Astrocyte (in vitro differentiated cells and primary cell): ENCODE results near the gene BMPR1A. TPM values are rescaled to one million over a fixed set of nuclear protein-coding genes. Genes with fewer than 3 reads are reported as not detected.

ENCODE experiments used
- DNase-seq: peaks from one replicate; pipeline ENCODE4 v3.0.0-alpha.2; 2010; ENCODE audit warnings: low read depth
- FAIRE-seq: peaks from 2 replicates; lab custom pipeline; 2011; peaks lifted over from hg19 to GRCh38; lab: Jason Lieb, UNC
- H2AFZ ChIP-seq: 2 replicates; pipeline ENCODE4 v1.6.0; 2012; ENCODE audit warnings: low read depth, low read length, inconsistent platforms
- H3K27ac ChIP-seq: 2 replicates; pipeline ENCODE4 v1.5.1; 2011; ENCODE audit warnings: low read depth, low read length, inconsistent platforms
- H3K27me3 ChIP-seq: 2 replicates; pipeline ENCODE4 v1.6.0; 2011; ENCODE audit warnings: low read length, inconsistent platforms; ENCODE audit not compliant: insufficient read depth
- H3K36me3 ChIP-seq: 2 replicates; pipeline ENCODE4 v1.5.1; 2011; ENCODE audit warnings: low read length, inconsistent platforms; ENCODE audit not compliant: insufficient read depth
- H3K4me1 ChIP-seq: 2 replicates; pipeline ENCODE4 v1.5.1; 2011; ENCODE audit warnings: low read length, inconsistent platforms; ENCODE audit not compliant: insufficient read depth
- H3K4me2 ChIP-seq: 2 replicates; pipeline ENCODE4 v1.6.0; 2012; ENCODE audit warnings: low read length, inconsistent platforms
- H3K4me3 ChIP-seq: 2 replicates; pipeline ENCODE4 v1.5.1; 2011; ENCODE audit warnings: low read depth, mild to moderate bottlenecking, low read length, inconsistent platforms; ENCODE audit not compliant: insufficient read depth
- H3K79me2 ChIP-seq: 2 replicates; pipeline ENCODE4 v1.6.0; 2012; ENCODE audit warnings: mild to moderate bottlenecking, low read length, inconsistent platforms; ENCODE audit not compliant: insufficient read depth
- H3K9ac ChIP-seq: 2 replicates; pipeline ENCODE4 v1.6.0; 2012; ENCODE audit warnings: mild to moderate bottlenecking, low read length, inconsistent platforms
- H3K9me3 ChIP-seq: 2 replicates; pipeline ENCODE4 v1.5.1; 2012; ENCODE audit warnings: low read depth, mild to moderate bottlenecking, low read length, inconsistent platforms; ENCODE audit not compliant: insufficient read depth
- H4K20me1 ChIP-seq: 2 replicates; pipeline ENCODE4 v1.6.0; 2012; ENCODE audit warnings: low read length, inconsistent platforms; ENCODE audit not compliant: insufficient read depth
- H3K27ac Mint-ChIP-seq: one replicate; pipeline ENCODE4 v1.8.0; 2021; ENCODE audit warnings: mild to moderate bottlenecking, mixed read lengths; ENCODE audit not compliant: unreplicated experiment
- H3K27me3 Mint-ChIP-seq: one replicate; pipeline ENCODE4 v1.8.0; 2021; ENCODE audit warnings: low read depth, mixed read lengths; ENCODE audit not compliant: unreplicated experiment
- H3K36me3 Mint-ChIP-seq: one replicate; pipeline ENCODE4 v1.8.0; 2021; ENCODE audit warnings: low read depth, mixed read lengths; ENCODE audit not compliant: unreplicated experiment
- H3K4me1 Mint-ChIP-seq: one replicate; pipeline ENCODE4 v1.8.0; 2021; ENCODE audit warnings: low read depth, mixed read lengths; ENCODE audit not compliant: unreplicated experiment
- H3K4me3 Mint-ChIP-seq: one replicate; pipeline ENCODE4 v1.8.0; 2021; ENCODE audit warnings: mild to moderate bottlenecking, moderate library complexity, mixed read lengths; ENCODE audit not compliant: unreplicated experiment
- H3K9me3 Mint-ChIP-seq: one replicate; pipeline ENCODE4 v1.8.0; 2021; ENCODE audit warnings: mild to moderate bottlenecking, mixed read lengths; ENCODE audit not compliant: unreplicated experiment
- EZH2 ChIP-seq: IDR thresholded peaks from 2 replicates; pipeline ENCODE4 v1.6.1; 2012; ENCODE audit warnings: mild to moderate bottlenecking, low read length, inconsistent platforms; ENCODE audit not compliant: insufficient read depth
- total RNA-seq: library from RNA; stranded (reverse); gene quantifications from 2 replicates; pipeline ENCODE4 v1.2.1, GENCODE V29; 2021
- TF ChIP-seq, protein P1 (sequence below): IDR thresholded peaks from 2 replicates; pipeline ENCODE4 v1.5.1; 2011; ENCODE audit warnings: low read depth, mild to moderate bottlenecking, inconsistent platforms, low read length, moderate library complexity; ENCODE audit not compliant: insufficient read depth

Gene BMPR1A
- total RNA-seq, 1 donor from 2014 or later: 52.2 TPM

DNA sequence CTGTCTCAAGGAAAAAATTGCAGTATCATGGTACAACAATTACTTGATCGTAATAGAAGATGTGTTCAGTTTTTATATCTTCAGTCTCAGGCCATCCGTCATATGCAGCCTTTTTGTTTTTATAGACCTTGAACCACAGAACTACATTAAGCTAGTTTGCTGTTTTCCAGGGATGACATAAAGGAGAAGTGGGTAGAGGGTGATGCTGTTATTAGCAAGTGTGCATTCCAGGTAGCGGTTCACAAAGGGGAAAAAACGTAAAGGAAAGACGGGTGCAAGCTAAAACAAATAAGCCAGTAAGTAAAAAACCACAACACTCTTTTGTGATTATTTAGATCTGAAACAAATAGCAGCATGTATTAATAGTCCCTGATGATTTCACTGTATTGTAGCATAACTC, 71.7 kb downstream of the BMPR1A start:
- H3K79me2 ChIP-seq: peaks cover 93% of the 10 kb centered on the region

DNA sequence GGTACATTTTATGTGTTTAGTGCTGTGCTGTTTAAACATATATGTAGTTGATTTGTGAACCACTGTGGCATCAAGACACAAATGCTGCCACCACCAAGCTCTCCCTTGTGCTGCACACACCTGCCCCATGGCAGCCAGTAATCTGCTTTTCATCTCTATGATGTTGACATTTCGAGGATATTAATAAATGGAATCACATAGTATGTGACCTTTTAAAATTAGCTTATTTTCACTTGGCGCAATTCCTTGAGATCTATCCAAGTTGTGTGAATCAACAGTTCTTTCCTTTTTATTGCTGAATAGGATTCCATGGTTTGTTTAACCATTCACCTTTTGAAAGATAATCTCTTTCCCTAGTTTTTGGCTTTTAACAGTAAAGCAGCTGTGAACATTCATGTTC, 73.1 kb downstream of the BMPR1A start:
- H3K4me1 Mint-ChIP-seq: no peaks in the 10 kb centered on the region
- H2AFZ ChIP-seq: no peak overlapping the region

More for the DNA sequence above, 71.7 kb downstream of the BMPR1A start:
- no peaks in the 10 kb centered on the region for H3K36me3 Mint-ChIP-seq
- no peak overlapping the region for H3K4me3 Mint-ChIP-seq
- H3K27ac Mint-ChIP-seq: no peak overlapping the region
- H3K9me3 ChIP-seq: no peaks in the 10 kb centered on the region
- H3K36me3 ChIP-seq: no peaks in the 10 kb centered on the region
- no peaks in the 10 kb centered on the region for H3K4me1 ChIP-seq
- FAIRE-seq: no peak
- no peaks in the 10 kb centered on the region for H3K4me1 Mint-ChIP-seq
- H3K9ac ChIP-seq: no peak overlapping the region
- no peaks in the 10 kb centered on the region for H3K27me3 ChIP-seq
- no peaks in the 10 kb centered on the region for H3K27me3 Mint-ChIP-seq
- no peak overlapping the region for H3K27ac ChIP-seq
- H4K20me1 ChIP-seq: peaks cover 73% of the 10 kb centered on the region
- no peaks in the 10 kb centered on the region for H3K9me3 Mint-ChIP-seq
- H3K4me3 ChIP-seq: no peak overlapping the region
- no peak overlapping the region for H2AFZ ChIP-seq
- no peak for TF ChIP-seq EZH2
- TF ChIP-seq, protein P1, sequence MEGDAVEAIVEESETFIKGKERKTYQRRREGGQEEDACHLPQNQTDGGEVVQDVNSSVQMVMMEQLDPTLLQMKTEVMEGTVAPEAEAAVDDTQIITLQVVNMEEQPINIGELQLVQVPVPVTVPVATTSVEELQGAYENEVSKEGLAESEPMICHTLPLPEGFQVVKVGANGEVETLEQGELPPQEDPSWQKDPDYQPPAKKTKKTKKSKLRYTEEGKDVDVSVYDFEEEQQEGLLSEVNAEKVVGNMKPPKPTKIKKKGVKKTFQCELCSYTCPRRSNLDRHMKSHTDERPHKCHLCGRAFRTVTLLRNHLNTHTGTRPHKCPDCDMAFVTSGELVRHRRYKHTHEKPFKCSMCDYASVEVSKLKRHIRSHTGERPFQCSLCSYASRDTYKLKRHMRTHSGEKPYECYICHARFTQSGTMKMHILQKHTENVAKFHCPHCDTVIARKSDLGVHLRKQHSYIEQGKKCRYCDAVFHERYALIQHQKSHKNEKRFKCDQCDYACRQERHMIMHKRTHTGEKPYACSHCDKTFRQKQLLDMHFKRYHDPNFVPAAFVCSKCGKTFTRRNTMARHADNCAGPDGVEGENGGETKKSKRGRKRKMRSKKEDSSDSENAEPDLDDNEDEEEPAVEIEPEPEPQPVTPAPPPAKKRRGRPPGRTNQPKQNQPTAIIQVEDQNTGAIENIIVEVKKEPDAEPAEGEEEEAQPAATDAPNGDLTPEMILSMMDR: no peak
- H3K4me2 ChIP-seq: no peak overlapping the region
- DNase-seq: no peak

DNA sequence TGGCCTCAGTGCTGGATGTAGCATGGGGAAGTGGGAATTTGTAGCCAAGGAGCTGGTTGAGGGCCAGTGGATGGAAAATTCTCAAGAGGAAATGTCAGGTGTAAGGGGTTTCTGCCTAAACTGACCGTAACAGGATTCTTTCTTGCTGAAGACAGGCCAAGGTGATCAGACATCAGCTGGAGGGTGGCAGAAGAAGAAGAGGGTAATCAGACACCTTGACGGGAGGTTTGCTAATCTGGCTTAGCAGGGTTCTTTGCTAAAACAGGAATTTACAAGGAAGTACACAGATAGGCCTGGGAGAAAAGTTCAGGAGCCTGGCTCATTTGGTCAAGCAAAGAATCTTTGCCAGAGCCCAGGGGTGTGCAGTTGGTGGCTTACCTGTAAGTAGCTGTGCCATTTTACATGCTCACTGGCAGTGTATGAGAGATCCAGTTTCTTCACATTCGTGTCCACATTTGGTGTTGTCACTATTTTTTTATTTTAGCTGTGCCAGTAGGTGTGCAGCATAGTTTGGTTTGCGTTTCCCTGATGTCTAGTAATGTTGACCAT, 73.7 kb downstream of the BMPR1A start:
- no peak overlapping the region for H3K4me3 Mint-ChIP-seq
- no peaks in the 10 kb centered on the region for H3K9me3 Mint-ChIP-seq
- peaks cover 92% of the 10 kb centered on the region for H3K79me2 ChIP-seq
- no peaks in the 10 kb centered on the region for H3K4me1 ChIP-seq
- H3K9ac ChIP-seq: no peak overlapping the region
- no peak for TF ChIP-seq EZH2
- TF ChIP-seq, protein P1: no peak
- no peaks in the 10 kb centered on the region for H3K36me3 ChIP-seq
- no peak overlapping the region for H3K27ac ChIP-seq
- H3K4me2 ChIP-seq: no peak overlapping the region
- peak; percentile 34 for FAIRE-seq
- no peak overlapping the region for H3K4me3 ChIP-seq
- H3K9me3 ChIP-seq: no peaks in the 10 kb centered on the region
- H3K36me3 Mint-ChIP-seq: no peaks in the 10 kb centered on the region
- no peaks in the 10 kb centered on the region for H3K27me3 ChIP-seq
- peaks cover 75% of the 10 kb centered on the region for H4K20me1 ChIP-seq
- H3K4me1 Mint-ChIP-seq: peaks cover 2% of the 10 kb centered on the region
- no peak overlapping the region for H2AFZ ChIP-seq
- DNase-seq: no peak
- H3K27me3 Mint-ChIP-seq: no peaks in the 10 kb centered on the region
- H3K27ac Mint-ChIP-seq: no peak overlapping the region

More for the DNA sequence above, 73.1 kb downstream of the BMPR1A start:
- no peaks in the 10 kb centered on the region for H3K9me3 Mint-ChIP-seq
- no peak overlapping the region for H3K27ac ChIP-seq
- no peak overlapping the region for H3K9ac ChIP-seq
- no peak for DNase-seq
- peaks cover 93% of the 10 kb centered on the region for H3K79me2 ChIP-seq
- no peak overlapping the region for H3K4me3 Mint-ChIP-seq
- H3K36me3 ChIP-seq: no peaks in the 10 kb centered on the region
- no peak overlapping the region for H3K4me2 ChIP-seq
- no peaks in the 10 kb centered on the region for H3K36me3 Mint-ChIP-seq
- H3K4me3 ChIP-seq: no peak overlapping the region
- no peak for FAIRE-seq
- TF ChIP-seq, protein P1: no peak
- peaks cover 72% of the 10 kb centered on the region for H4K20me1 ChIP-seq
- no peaks in the 10 kb centered on the region for H3K4me1 ChIP-seq
- no peaks in the 10 kb centered on the region for H3K27me3 Mint-ChIP-seq
- no peak overlapping the region for H3K27ac Mint-ChIP-seq
- H3K27me3 ChIP-seq: no peaks in the 10 kb centered on the region
- no peaks in the 10 kb centered on the region for H3K9me3 ChIP-seq
